ENCODE measurements around the gene RWDD4.

DNA sequence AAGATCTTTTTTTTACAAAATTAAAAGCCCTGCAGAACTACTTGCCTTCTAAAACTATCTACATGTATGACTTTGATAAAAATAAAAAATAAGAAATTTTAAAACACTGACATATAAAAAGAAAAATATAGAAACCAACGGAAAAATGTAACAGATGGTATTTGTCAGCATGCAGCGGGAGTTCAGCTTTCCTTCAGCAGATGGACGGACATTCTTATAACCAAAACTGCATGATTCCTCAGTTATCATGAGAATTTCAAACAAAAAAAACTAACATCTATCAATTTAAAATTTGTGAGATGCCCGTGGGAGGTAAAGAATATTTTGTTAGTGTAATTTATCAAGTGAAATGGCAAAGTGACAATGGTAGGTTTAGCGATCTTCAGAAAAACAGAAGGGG, 23.2 kb downstream of the RWDD4 start:
- TF ChIP-seq, protein P1, sequence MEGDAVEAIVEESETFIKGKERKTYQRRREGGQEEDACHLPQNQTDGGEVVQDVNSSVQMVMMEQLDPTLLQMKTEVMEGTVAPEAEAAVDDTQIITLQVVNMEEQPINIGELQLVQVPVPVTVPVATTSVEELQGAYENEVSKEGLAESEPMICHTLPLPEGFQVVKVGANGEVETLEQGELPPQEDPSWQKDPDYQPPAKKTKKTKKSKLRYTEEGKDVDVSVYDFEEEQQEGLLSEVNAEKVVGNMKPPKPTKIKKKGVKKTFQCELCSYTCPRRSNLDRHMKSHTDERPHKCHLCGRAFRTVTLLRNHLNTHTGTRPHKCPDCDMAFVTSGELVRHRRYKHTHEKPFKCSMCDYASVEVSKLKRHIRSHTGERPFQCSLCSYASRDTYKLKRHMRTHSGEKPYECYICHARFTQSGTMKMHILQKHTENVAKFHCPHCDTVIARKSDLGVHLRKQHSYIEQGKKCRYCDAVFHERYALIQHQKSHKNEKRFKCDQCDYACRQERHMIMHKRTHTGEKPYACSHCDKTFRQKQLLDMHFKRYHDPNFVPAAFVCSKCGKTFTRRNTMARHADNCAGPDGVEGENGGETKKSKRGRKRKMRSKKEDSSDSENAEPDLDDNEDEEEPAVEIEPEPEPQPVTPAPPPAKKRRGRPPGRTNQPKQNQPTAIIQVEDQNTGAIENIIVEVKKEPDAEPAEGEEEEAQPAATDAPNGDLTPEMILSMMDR (IDR thresholded peaks at IDR 0.05; ENCODE audit: insufficient read depth, low read length) = no peak
- TF ChIP-seq SPI1 (IDR thresholded peaks at IDR 0.05; ENCODE audit: borderline replicate concordance, low read depth) = no peak
